Neural cell (in vitro differentiated cells): ENCODE results near the gene DYNC1LI2. TPM values are rescaled to one million over a fixed set of nuclear protein-coding genes. Genes with fewer than 3 reads are reported as not detected.
A peak's percentile ranks its signal among the peaks of the same experiment; 100 is the strongest.

ENCODE experiments used
- H2AFZ ChIP-seq: fragments of 200-600, 300-800 bp; sonication (generic), shearing (Covaris generic); 2 replicates; pipeline ENCODE4 v1.6.0; 2014; ENCODE audit warnings: low read depth, mild to moderate bottlenecking, antibody characterized with exemption, low read length, moderate library complexity
- H3F3A ChIP-seq: fragments of 200-600 bp; shearing (Covaris generic); 2 replicates; pipeline ENCODE4 v1.6.1; 2016; ENCODE audit warnings: mild to moderate bottlenecking, moderate library complexity, mixed read lengths, antibody characterized with exemption, low read length; ENCODE audit not compliant: insufficient read depth, poor library complexity, severe bottlenecking
- H3K27ac ChIP-seq: fragments of 200-600, 300-800 bp; sonication (generic), shearing (Covaris generic); 2 replicates; pipeline ENCODE4 v1.5.1; 2014; ENCODE audit warnings: mild to moderate bottlenecking, low read length, moderate library complexity
- H3K27me3 ChIP-seq: fragments of 300-800, 200-600 bp; sonication (generic), shearing (Covaris generic); 2 replicates; pipeline ENCODE4 v1.6.0; 2014; ENCODE audit warnings: mild to moderate bottlenecking, low read depth, low read length, moderate library complexity; ENCODE audit not compliant: insufficient read depth
- H3K36me3 ChIP-seq: fragments of 300-800, 200-600 bp; sonication (generic), shearing (Covaris generic); 2 replicates; pipeline ENCODE4 v1.5.1; 2014; ENCODE audit warnings: mild to moderate bottlenecking, antibody characterized with exemption, low read length, moderate library complexity; ENCODE audit not compliant: insufficient read depth
- H3K4me2 ChIP-seq: fragments of 300-800, 200-600 bp; sonication (generic), shearing (Covaris generic); 2 replicates; pipeline ENCODE4 v1.6.0; 2014; ENCODE audit warnings: mild to moderate bottlenecking, low read length
- H3K4me3 ChIP-seq: fragments of 300-800, 200-600 bp; sonication (generic), shearing (Covaris generic); 2 replicates; pipeline ENCODE4 v1.5.1; 2014; ENCODE audit warnings: mild to moderate bottlenecking, low read length, moderate library complexity
- H3K79me2 ChIP-seq: fragments of 200-600 bp; shearing (Covaris generic); replicated peaks from 2 replicates; pipeline ENCODE4 v1.6.0; 2014; ENCODE audit warnings: mild to moderate bottlenecking, low read length, moderate library complexity; ENCODE audit not compliant: insufficient read depth
- H3K9ac ChIP-seq: fragments of 300-800, 200-600 bp; sonication (generic), shearing (Covaris generic); 2 replicates; pipeline ENCODE4 v1.6.1; 2016; ENCODE audit warnings: mild to moderate bottlenecking, low read length, mixed read lengths
- H3K9me2 ChIP-seq: fragments of 200-600 bp; shearing (Covaris generic); 2 replicates; pipeline ENCODE4 v1.6.1; 2016; ENCODE audit warnings: mild to moderate bottlenecking, low read length, mixed read lengths; ENCODE audit not compliant: insufficient read depth
- H3K9me3 ChIP-seq: fragments of 200-600, 300-800 bp; sonication (generic), shearing (Covaris generic); 2 replicates; pipeline ENCODE4 v1.6.1; 2016; ENCODE audit warnings: mild to moderate bottlenecking, mixed run types, low read length, moderate library complexity, mixed read lengths
- H4K20me1 ChIP-seq: fragments of 200-600 bp; shearing (Covaris generic); 2 replicates; pipeline ENCODE4 v1.6.1; 2016; ENCODE audit warnings: mild to moderate bottlenecking, mixed run types; ENCODE audit not compliant: insufficient read depth
- CTCF ChIP-seq: fragments of 450-650 bp; IDR thresholded peaks from 2 replicates; pipeline ENCODE4 v1.5.1; 2014; ENCODE audit warnings: antibody characterized with exemption, mild to moderate bottlenecking, moderate library complexity; ENCODE audit not compliant: poor library complexity, severe bottlenecking
- EP300 ChIP-seq: fragments of 450-650 bp; conservative IDR thresholded peaks from 2 replicates; pipeline ENCODE4 v1.6.1; 2014; ENCODE audit warnings: antibody characterized with exemption, mild to moderate bottlenecking, moderate library complexity; ENCODE audit not compliant: poor library complexity, severe bottlenecking
- EZH2 ChIP-seq: fragments of 200-600, 300-800 bp; shearing (Covaris generic), sonication (generic); IDR thresholded peaks from 2 replicates; pipeline ENCODE4 v1.6.1; 2014; ENCODE audit warnings: antibody characterized with exemption, low read length, borderline replicate concordance, mild to moderate bottlenecking; ENCODE audit not compliant: insufficient read depth, poor library complexity, severe bottlenecking
- MXI1 ChIP-seq: fragments of 450-650 bp; conservative IDR thresholded peaks from 2 replicates; pipeline ENCODE4 v1.6.1; 2014; ENCODE audit warnings: antibody characterized with exemption, mild to moderate bottlenecking; ENCODE audit not compliant: poor library complexity, severe bottlenecking
- POLR2AphosphoS5 ChIP-seq: IDR thresholded peaks from 2 replicates; pipeline ENCODE4 v1.6.1; 2012
- RAD21 ChIP-seq: fragments of 450-650 bp; conservative IDR thresholded peaks from 2 replicates; pipeline ENCODE4 v1.6.1; 2014; ENCODE audit warnings: antibody characterized with exemption, mild to moderate bottlenecking, moderate library complexity
- SMC3 ChIP-seq: fragments of 450-650 bp; conservative IDR thresholded peaks from 2 replicates; pipeline ENCODE4 v1.6.1; 2014; ENCODE audit warnings: antibody characterized with exemption, mild to moderate bottlenecking, moderate library complexity; ENCODE audit not compliant: poor library complexity
- TAF1 ChIP-seq: IDR thresholded peaks from 2 replicates; pipeline ENCODE4 v1.6.1; 2012; ENCODE audit warnings: low read depth
- polyA plus RNA-seq: library from polyadenylated mRNA; depleted of rRNA; stranded (reverse); fragments of >200 nt; gene quantifications from 2 replicates; pipeline ENCODE4 v1.2.3, GENCODE V29; 2014
- TF ChIP-seq, protein P1 (sequence below): IDR thresholded peaks from 2 replicates; pipeline ENCODE4 v1.6.1; 2012; ENCODE audit warnings: borderline replicate concordance

The DYNC1LI2 gene
- polyA plus RNA-seq, 1 donor from 2014 or later: 249 TPM

DNA sequence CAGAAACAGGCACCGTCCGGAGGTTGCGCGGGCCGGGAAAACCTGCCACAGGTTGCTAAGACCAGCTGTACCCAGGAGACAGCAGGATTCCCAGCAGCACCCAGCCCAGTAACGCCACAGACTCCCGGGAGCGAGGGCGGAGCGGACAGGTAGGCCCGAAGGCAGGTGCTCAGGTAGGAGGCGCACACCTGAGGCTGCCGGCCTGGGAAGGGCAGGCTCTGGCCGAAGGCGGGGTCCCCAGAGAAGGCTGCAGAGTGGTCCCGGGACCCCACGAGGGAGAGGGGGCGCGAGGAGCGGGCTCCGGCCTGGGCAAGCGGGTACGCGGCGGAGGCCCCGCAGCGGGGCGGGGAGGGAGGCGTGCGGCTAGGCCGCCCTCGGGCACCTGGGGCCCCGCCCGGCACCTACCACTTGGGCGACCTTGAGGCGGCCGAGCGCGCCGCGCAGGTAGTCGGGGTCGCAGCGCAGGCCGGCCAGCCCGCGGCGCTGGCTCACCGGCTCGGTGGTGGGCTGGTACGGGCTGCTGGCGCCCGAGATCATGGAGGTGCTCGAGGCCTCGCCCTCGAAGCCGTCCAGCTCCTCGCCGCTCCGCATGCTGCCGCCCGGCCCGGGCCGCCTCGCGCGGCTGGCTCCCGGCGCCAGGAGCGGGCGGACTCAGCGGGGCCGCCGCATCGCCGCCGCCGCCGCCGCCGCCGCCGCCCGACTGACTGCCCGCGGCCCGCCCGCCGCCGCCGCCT, 55.3 kb downstream of the DYNC1LI2 start:
- peak overlapping the region; percentile 92 for H3K4me2 ChIP-seq
- no peak overlapping the region for H2AFZ ChIP-seq
- H3K4me3 ChIP-seq: peak overlapping the region; percentile 97
- no peak overlapping the region for H3K27ac ChIP-seq
- peaks cover 13% of the 10 kb centered on the region for H3K79me2 ChIP-seq
- no peaks in the 10 kb centered on the region for H3K36me3 ChIP-seq
- no peaks in the 10 kb centered on the region for H3K27me3 ChIP-seq
- H4K20me1 ChIP-seq: no peaks in the 10 kb centered on the region
- no peaks in the 10 kb centered on the region for H3F3A ChIP-seq
- TF ChIP-seq CTCF: no peak
- TF ChIP-seq TAF1: no peak
- no peak for TF ChIP-seq RAD21
- peak; percentile 50 for TF ChIP-seq MXI1
- TF ChIP-seq EP300: no peak
- no peaks in the 10 kb centered on the region for H3K9me2 ChIP-seq
- peak overlapping the region; percentile 77 for H3K9ac ChIP-seq
- H3K9me3 ChIP-seq: no peaks in the 10 kb centered on the region

DNA sequence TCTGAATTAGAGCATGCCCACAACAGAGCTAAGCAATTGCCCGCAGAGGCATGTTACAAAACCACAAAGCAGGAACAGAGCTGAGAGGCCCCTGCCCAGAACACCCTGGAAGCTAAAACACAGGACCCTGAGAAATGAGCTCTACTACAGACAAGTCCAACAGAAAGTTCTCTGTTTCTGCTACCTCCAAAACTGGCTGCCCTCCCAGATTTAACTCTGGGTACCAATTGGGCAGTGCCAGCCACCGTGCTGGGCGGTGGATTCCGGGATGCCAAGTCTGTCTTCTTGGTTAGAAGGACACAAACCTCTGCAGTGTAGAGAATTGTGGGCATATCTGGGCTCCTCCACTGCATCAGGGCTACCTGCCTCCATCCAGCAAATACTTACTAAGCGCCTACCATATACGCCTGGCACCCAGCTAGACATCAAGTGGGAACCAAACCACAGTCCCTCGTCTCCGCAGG, 55.9 kb downstream of the DYNC1LI2 start:
- Histone ChIP-seq H3K9me3 (no peaks in the 10 kb centered on the region), H3K36me3 (no peaks in the 10 kb centered on the region), H3K9me2 (no peaks in the 10 kb centered on the region), H3K79me2 (peaks cover 13% of the 10 kb centered on the region), H3K4me2 (peak overlapping the region; percentile 92), H3K27me3 (no peaks in the 10 kb centered on the region), H4K20me1 (no peaks in the 10 kb centered on the region), H3K27ac (no peak overlapping the region), H3K4me3 (peak overlapping the region; percentile 97), H3F3A (no peaks in the 10 kb centered on the region), H3K9ac (peak overlapping the region; percentile 77), H2AFZ (no peak overlapping the region)
- TF ChIP-seq MXI1: no peak
- TF ChIP-seq TAF1: no peak
- no peak for TF ChIP-seq SMC3
- TF ChIP-seq CTCF: no peak
- TF ChIP-seq EZH2: no peak
- TF ChIP-seq POLR2AphosphoS5: no peak
- TF ChIP-seq EP300: no peak
- TF ChIP-seq, protein P1, sequence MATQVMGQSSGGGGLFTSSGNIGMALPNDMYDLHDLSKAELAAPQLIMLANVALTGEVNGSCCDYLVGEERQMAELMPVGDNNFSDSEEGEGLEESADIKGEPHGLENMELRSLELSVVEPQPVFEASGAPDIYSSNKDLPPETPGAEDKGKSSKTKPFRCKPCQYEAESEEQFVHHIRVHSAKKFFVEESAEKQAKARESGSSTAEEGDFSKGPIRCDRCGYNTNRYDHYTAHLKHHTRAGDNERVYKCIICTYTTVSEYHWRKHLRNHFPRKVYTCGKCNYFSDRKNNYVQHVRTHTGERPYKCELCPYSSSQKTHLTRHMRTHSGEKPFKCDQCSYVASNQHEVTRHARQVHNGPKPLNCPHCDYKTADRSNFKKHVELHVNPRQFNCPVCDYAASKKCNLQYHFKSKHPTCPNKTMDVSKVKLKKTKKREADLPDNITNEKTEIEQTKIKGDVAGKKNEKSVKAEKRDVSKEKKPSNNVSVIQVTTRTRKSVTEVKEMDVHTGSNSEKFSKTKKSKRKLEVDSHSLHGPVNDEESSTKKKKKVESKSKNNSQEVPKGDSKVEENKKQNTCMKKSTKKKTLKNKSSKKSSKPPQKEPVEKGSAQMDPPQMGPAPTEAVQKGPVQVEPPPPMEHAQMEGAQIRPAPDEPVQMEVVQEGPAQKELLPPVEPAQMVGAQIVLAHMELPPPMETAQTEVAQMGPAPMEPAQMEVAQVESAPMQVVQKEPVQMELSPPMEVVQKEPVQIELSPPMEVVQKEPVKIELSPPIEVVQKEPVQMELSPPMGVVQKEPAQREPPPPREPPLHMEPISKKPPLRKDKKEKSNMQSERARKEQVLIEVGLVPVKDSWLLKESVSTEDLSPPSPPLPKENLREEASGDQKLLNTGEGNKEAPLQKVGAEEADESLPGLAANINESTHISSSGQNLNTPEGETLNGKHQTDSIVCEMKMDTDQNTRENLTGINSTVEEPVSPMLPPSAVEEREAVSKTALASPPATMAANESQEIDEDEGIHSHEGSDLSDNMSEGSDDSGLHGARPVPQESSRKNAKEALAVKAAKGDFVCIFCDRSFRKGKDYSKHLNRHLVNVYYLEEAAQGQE: no peak
- TF ChIP-seq RAD21: no peak
